GM21381 (cell line): ENCODE data around the gene SRPK2.

Experiments
- ATAC-seq: cut with Tn5 transposase; IDR thresholded peaks from one replicate; pipeline ENCODE4 v1.9.1; 2021; ENCODE audit warnings: mild to moderate bottlenecking, moderate library complexity; ENCODE audit not compliant: unreplicated experiment

Gene SRPK2

GRCh38 chr7:105149827-105150226 is 238.9 kb downstream of the SRPK2 start:
- no peak for ATAC-seq

- no peak for ATAC-seq
Observed at GRCh38 chr7:105141068-105141467, 247.7 kb downstream of the SRPK2 start.

- no peak for ATAC-seq
Observed at GRCh38 chr7:105139381-105139780, 249.3 kb downstream of the SRPK2 start.

- ATAC-seq: no peak
Observed at GRCh38 chr7:105137898-105138297, 250.8 kb downstream of the SRPK2 start.

GRCh38 chr7:105136221-105136620 is 252.5 kb downstream of the SRPK2 start:
- no peak for ATAC-seq

GRCh38 chr7:105133986-105134655 is 254.6 kb downstream of the SRPK2 start:
- ATAC-seq: no peak

GRCh38 chr7:105133358-105133757 is 255.4 kb downstream of the SRPK2 start:
- no peak for ATAC-seq

GRCh38 chr7:105132835-105133234 is 255.9 kb downstream of the SRPK2 start:
- no peak for ATAC-seq

- ATAC-seq: no peak
Observed at GRCh38 chr7:105132335-105132734, 256.4 kb downstream of the SRPK2 start.

GRCh38 chr7:105131890-105132289 is 256.8 kb downstream of the SRPK2 start:
- no peak for ATAC-seq

- no peak for ATAC-seq
Observed at GRCh38 chr7:105131033-105131656, 257.6 kb downstream of the SRPK2 start.

- no peak for ATAC-seq
Observed at GRCh38 chr7:105130580-105130979, 258.1 kb downstream of the SRPK2 start.

GRCh38 chr7:105130048-105130447 is 258.7 kb downstream of the SRPK2 start:
- ATAC-seq: no peak

- no peak for ATAC-seq
Observed at GRCh38 chr7:105127179-105127578, 261.5 kb downstream of the SRPK2 start.

- ATAC-seq: no peak
Observed at GRCh38 chr7:105126436-105126975, 262.2 kb downstream of the SRPK2 start.

- no peak for ATAC-seq
Observed at GRCh38 chr7:105125745-105126144, 263.0 kb downstream of the SRPK2 start.

- no peak for ATAC-seq
Observed at GRCh38 chr7:105122619-105123018, 266.1 kb downstream of the SRPK2 start.

- no peak for ATAC-seq
Observed at GRCh38 chr7:105118612-105119600, 269.8 kb downstream of the SRPK2 start.

- no peak for ATAC-seq
Observed at GRCh38 chr7:105112440-105113418, 276.0 kb downstream of the SRPK2 start.

- no peak for ATAC-seq
Observed at GRCh38 chr7:105107458-105107857, 281.3 kb downstream of the SRPK2 start.
